ENCODE measurements around the gene ITGB6.

DNA sequence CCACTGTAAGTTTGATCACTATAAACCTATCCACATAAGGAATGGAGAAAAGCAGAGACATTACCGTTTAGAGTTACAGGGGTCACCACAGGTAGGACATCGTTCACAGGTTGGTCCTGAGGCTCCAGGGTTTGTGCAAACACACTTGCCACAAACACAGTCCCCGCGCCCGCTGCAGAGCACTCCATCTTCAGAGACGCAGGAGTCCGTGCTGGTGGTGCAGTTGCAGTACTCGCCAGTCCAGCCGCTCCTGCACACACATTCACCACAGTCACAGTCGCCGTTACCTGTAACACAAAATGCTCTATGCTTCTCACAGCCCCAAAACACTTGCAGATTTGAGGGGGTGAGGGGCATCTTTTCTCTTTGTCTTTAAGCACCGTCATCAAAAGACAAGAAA lies 73.8 kb downstream of the ITGB6 start:
- TF ChIP-seq, protein P1, sequence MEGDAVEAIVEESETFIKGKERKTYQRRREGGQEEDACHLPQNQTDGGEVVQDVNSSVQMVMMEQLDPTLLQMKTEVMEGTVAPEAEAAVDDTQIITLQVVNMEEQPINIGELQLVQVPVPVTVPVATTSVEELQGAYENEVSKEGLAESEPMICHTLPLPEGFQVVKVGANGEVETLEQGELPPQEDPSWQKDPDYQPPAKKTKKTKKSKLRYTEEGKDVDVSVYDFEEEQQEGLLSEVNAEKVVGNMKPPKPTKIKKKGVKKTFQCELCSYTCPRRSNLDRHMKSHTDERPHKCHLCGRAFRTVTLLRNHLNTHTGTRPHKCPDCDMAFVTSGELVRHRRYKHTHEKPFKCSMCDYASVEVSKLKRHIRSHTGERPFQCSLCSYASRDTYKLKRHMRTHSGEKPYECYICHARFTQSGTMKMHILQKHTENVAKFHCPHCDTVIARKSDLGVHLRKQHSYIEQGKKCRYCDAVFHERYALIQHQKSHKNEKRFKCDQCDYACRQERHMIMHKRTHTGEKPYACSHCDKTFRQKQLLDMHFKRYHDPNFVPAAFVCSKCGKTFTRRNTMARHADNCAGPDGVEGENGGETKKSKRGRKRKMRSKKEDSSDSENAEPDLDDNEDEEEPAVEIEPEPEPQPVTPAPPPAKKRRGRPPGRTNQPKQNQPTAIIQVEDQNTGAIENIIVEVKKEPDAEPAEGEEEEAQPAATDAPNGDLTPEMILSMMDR (IDR thresholded peaks at IDR 0.05): no peak
- TF ChIP-seq EZH2phosphoT487 (IDR thresholded peaks at IDR 0.05): no peak
- TF ChIP-seq EZH2 (IDR thresholded peaks at IDR 0.05): no peak

Data from neural progenitor cell (in vitro differentiated cells).